ENCODE results near the gene STAC3.
A peak's percentile ranks its signal among the peaks of the same experiment; 100 is the strongest.
"Not testable (repeated sequence)": the region's sequence is repeated elsewhere in the genome, so short reads cannot be mapped to it uniquely, and the experiment has no call there.

The STAC3 gene

DNA sequence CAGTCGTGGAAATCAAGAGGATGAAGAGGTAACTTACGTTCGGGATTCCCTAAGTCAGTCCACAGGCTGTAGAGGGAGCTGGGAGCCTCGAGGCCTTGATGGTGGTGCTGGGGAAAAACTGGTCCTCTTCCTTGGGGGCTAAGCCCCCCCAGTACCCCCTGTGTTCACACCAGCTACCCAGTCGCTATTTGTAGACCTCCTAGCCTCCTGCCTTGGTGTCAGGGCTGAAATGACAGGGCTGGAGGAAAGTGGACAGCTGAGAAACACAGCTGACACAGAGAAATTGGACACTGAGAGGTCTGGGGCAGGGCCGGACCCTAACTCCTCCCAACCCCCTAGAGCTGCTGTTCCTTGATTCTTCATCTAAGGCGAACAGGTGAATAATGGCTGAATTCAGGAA lies at the start of gene STAC3:
Gene STAC3 (minus strand): TSS at position 232 of the 400 bp plus-strand sequence. CDS start 1,551 bp downstream, outside the sequence.
- no peak for DNase-seq

- peak; percentile 45 for DNase-seq
These were observed 48.6 kb upstream of the STAC3 start for GRCh38 chr12:57299514-57300016.

- DNase-seq = no peak
These were observed 45.3 kb upstream of the STAC3 start for GRCh38 chr12:57296291-57296690.

GRCh38 chr12:57282073-57282472 lies 31.1 kb upstream of the STAC3 start:
- not testable (repeated sequence) for DNase-seq

DNA sequence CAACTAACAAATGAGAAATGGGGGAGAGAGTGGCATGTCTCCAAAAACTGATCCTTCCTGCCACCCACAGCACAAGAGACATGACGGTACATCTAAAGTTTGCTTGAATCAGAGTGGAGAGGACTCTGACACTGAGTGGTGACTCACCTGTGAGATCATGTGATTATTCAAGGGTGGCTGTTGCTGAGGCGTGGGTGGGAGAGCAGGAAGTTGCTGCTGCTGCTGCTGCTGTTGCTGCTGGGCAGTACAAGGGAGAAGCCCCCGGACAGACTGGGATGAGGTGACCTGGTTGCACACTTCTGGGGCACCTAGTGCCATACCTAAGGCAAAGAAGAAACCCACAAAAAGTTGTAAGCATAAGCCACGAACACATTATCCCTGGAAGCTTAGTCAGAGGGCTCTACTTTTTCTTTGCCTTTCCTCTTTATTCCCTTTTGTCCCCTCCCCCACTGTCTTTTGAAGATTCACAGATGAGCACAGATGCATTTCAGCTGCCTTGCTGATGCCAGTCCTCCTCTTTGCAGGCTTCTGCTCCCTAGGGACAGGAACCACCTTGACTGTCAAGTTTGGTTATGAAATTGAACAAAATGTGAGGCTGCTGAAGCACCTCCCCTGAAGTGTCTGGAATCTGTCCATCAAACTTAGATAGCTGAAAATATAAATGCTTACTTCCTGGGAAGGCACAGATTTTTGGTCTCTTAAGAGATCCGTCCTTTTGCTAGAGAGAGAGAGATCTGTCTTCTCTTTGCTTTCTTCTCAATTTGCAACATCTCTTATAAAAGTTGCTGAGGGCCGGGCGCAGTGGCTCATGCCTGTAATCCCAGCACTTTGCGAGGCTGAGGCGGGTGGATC lies 29.4 kb upstream of the STAC3 start:
- no peak for DNase-seq

DNA sequence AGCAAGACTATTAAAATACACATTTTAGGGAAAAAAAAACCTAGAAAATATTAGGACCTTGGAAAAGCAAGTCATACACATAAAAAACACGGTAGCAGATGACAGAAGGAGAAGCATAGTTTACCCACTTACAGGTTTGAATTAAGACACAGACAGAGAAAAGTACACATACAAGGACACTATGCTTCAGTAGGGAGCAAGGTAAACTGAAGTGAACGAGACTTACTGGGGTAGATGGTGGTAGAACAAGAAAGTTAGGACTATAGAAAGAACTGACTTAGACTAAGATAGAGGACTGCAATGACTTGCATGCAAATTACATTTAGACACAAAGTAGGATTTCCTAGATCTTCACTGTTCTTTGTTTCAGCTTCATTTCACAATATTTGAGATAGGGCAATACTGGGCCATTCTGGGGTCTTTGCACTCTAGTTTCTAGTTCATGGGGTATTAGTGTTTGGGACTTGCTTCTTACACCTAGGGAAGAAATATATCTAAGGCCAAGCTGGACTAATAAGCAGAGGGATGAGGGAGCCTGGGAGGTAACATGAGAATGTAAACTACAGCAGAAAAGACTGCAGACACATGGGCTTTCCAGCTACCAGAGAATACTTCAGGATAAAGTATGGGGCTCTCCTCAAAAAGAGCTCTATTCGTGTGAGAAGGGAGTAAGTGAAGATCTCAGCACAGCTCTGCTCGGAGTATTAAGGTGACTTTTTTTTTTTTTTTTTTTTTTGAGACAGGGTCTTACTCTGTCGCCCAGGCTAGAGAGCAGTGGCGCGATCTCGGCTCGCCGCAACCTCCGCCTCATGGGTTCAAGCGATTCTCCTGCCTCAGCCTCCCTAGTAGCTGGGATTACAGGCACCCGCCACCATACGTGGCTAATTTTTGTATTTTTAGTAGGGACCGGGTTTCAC lies 27.7 kb upstream of the STAC3 start:
- DNase-seq = no peak

- DNase-seq = no peak
These were observed 26.1 kb upstream of the STAC3 start for GRCh38 chr12:57276935-57277563.

- not testable (repeated sequence) for DNase-seq
These were observed 25.2 kb upstream of the STAC3 start for GRCh38 chr12:57276233-57276632.

GRCh38 chr12:57273516-57273915 lies 22.5 kb upstream of the STAC3 start:
- DNase-seq = no peak

DNA sequence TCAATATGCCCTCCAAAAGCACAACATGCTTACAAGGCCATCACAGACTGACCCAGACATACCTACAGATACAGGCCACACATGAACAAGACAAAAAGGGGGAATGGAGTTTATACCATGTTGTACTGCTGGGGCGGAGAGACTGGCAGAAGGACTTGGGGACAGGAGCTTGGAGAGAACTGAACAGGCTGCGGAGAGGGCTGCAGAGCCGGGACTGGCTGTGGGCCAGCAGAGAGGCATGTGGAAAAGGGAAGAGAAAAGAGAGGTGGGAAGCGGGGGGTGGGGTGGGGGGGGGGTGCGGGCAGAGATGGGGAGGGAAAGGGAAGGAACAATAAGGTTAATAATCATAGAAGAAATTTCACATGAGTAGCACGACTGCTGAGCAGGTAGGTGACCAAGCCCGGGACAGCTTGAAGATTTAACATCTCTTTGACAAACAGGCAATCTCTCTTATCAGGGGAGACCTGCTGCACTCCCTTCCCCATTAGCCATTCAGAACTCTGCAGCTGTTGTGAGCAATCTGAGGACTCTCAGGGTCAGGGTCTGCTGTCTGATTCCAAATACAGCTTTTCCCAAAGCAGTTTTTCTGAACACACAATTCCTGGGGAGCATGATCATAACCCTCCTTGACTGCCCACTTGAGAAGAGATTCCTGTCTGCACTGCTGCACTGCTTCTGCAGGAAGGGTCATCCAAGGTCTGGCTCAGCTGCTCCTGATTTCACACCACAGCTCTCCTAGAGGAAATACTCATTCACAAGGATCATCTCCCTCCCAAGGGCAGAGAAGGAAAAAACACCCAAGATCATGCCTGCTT lies 21.6 kb upstream of the STAC3 start:
- DNase-seq = no peak

DNA sequence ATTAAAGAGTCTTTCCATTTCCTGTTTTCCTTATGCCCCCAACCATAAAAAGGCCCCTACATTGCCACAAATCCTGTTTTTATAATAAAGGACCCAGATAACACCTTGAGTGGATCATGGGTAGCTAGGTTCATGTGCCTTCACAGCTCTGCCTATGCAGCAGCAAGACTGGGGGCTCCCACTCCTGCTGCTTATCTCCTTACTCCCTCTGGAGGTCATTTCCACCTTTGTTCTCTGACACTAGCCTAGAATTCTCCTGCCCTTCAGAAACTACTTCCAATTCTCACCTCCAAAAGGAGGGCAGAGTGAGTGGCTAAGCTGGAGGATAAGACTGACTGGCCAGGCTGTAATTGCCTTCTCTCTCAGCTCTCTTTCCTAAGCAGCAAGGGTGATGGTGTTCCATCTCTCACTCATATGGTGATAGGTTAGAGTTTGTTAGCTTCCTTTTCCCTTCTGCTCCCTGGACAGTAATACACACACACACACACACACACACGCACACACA lies 20.0 kb upstream of the STAC3 start:
- no peak for DNase-seq

- no peak for DNase-seq
These were observed 17.3 kb upstream of the STAC3 start for GRCh38 chr12:57268264-57268663.

- DNase-seq = no peak
These were observed 15.7 kb upstream of the STAC3 start for GRCh38 chr12:57266681-57267080.

- no peak for DNase-seq
These were observed 12.1 kb upstream of the STAC3 start for GRCh38 chr12:57263096-57263495.

DNA sequence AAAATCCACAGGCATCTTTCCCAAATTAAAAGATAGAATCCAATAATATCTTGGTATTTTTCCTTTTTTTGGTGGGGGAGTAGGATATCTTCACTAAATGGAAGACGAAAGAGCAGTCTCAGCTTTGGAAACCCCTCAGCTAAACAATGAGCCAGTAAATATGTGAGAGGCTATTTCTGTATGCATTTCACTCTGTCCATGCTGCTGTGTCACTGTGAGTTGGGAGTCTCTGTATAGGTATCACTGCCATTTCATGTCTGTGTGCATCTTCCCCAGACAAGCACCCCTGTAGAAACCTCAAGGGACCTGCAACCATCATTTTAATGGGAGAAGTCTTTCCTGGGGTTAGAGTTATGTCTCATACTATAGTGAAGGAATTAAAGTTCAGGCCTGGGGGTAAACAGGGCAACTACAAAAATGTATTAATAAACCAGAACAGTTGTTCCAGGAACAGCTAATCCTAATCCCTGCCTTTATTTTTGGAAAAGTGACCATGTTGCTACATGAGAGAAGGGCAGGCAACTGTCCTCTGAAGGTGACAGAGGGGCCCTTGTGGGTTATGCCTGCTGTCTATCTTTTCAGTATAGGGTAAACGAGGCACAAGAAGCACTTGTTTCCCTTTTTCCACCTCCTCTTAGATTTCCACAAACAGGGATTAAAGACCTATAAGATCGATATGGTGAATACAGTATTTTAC lies 11.3 kb upstream of the STAC3 start:
- no peak for DNase-seq

DNA sequence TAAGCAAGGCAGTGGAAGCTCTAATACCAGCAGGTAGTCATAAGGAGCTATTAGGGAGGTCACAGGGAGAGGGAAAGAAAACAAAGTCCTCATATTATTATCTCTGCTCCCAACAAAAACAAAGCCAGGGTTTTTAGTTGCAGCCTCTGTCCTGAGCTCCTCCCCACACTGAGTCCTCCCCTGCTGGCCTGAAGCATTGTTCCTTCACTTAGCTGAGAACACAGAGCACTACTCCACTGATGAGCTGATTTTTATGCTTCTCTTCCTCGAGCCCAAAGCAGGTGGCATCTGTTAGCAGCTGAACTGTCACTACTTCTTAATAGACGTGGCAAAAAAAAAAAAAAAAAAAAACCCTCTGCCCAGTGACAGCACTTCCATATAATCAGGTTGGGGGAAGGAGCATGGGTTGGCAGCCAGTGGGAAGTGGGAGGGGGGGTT lies 10.5 kb upstream of the STAC3 start:
- peak; percentile 75 for DNase-seq

GRCh38 chr12:57260366-57260765 lies 9.4 kb upstream of the STAC3 start:
- no peak for DNase-seq

GRCh38 chr12:57258977-57259970 lies 8.3 kb upstream of the STAC3 start:
- DNase-seq = no peak

GRCh38 chr12:57255916-57256315 lies 4.9 kb upstream of the STAC3 start:
- no peak for DNase-seq
